A673 (cell line): Measurements from ENCODE around the gene MEGF10. TPM values are rescaled to one million over a fixed set of nuclear protein-coding genes. Genes with fewer than 3 reads are reported as not detected.

Experiments used
- BruUV-seq: library from RNA; stranded (reverse); fragments of 400-500 nt; replicated peaks from 2 replicates; lab custom pipeline; 2021; lab: Mats Ljungman, UMichigan
- CTCF ChIA-PET: fragments of 300-600 bp; sonication (Branson Sonifier 250); formaldehyde crosslinking; loops from one replicate; lab custom pipeline; 2022; ENCODE audit warnings: antibody characterized with exemption; lab: Charles Lee
- POLR2A ChIA-PET: fragments of 300-600 bp; sonication (Branson Sonifier 250); formaldehyde crosslinking; loops from one replicate; lab custom pipeline; 2022; ENCODE audit warnings: antibody characterized with exemption; ENCODE audit not compliant: low non-redundant PET; lab: Charles Lee
- DNase-seq: peaks from one replicate; pipeline ENCODE4 v3.0.0-alpha.2; 2015; ENCODE audit warnings: low spot score
- H3K27ac ChIP-seq: fragments of 200-600 bp; sonication (generic); 2 replicates; pipeline ENCODE4 v1.5.1; 2016; ENCODE audit warnings: mixed run types, low read depth, mild to moderate bottlenecking, mixed read lengths, antibody characterized with exemption, low read length; ENCODE audit not compliant: poor library complexity, severe bottlenecking
- H3K27me3 ChIP-seq: fragments of 200-600 bp; sonication (generic); replicated peaks from 2 replicates; pipeline ENCODE4 v1.6.1; 2017; ENCODE audit warnings: mixed run types, low read depth, mild to moderate bottlenecking, mixed read lengths, antibody characterized with exemption, low read length; ENCODE audit not compliant: insufficient read depth, poor library complexity
- H3K36me3 ChIP-seq: fragments of 200-600 bp; sonication (generic); 2 replicates; pipeline ENCODE4 v1.6.1; 2016; ENCODE audit warnings: mixed run types, mild to moderate bottlenecking, mixed read lengths, antibody characterized with exemption, low read length; ENCODE audit not compliant: insufficient read depth, poor library complexity, severe bottlenecking
- H3K4me1 ChIP-seq: fragments of 200-600 bp; sonication (generic); 2 replicates; pipeline ENCODE4 v1.6.1; 2017; ENCODE audit warnings: mixed run types, mild to moderate bottlenecking, mixed read lengths, antibody characterized with exemption, low read length; ENCODE audit not compliant: insufficient read depth, poor library complexity, severe bottlenecking
- H3K4me3 ChIP-seq: fragments of 200-600 bp; sonication (generic); 2 replicates; pipeline ENCODE4 v1.5.1; 2016; ENCODE audit warnings: low read depth, mixed run types, mild to moderate bottlenecking, mixed read lengths, low read length; ENCODE audit not compliant: poor library complexity, severe bottlenecking
- H3K9me3 ChIP-seq: fragments of 200-600 bp; sonication (generic); 2 replicates; pipeline ENCODE4 v1.6.1; 2016; ENCODE audit warnings: mixed run types, low read depth, mild to moderate bottlenecking, mixed read lengths, antibody characterized with exemption, low read length; ENCODE audit not compliant: poor library complexity, severe bottlenecking
- EZH2 ChIP-seq: fragments of 200-600 bp; sonication (generic); IDR thresholded peaks from 2 replicates; pipeline ENCODE4 v1.6.1; 2017; ENCODE audit warnings: borderline replicate concordance, low read depth, mild to moderate bottlenecking, mixed read lengths, antibody characterized with exemption, low read length; ENCODE audit not compliant: poor library complexity, severe bottlenecking
- intact Hi-C: fragments of 100-400 bp; cut with micrococcal nuclease; formaldehyde crosslinking; loops from one replicate; pipeline ENCODE4 v1.10.0; 2022; ENCODE audit not compliant: unreplicated experiment
- total RNA-seq: library from RNA; stranded (reverse); gene quantifications from 2 replicates; pipeline ENCODE4 v1.2.3, GENCODE V29; 2021
- TF ChIP-seq, protein P1 (sequence below): fragments of 300-800, 200-600 bp; sonication (generic); conservative IDR thresholded peaks from 2 replicates; pipeline ENCODE4 v1.5.1; 2017; ENCODE audit warnings: low read depth, mild to moderate bottlenecking, antibody characterized with exemption, low read length, moderate library complexity, mixed read lengths

Gene MEGF10
- total RNA-seq, 1 experiment from 2014 or later, result 0.71 TPM

DNA sequence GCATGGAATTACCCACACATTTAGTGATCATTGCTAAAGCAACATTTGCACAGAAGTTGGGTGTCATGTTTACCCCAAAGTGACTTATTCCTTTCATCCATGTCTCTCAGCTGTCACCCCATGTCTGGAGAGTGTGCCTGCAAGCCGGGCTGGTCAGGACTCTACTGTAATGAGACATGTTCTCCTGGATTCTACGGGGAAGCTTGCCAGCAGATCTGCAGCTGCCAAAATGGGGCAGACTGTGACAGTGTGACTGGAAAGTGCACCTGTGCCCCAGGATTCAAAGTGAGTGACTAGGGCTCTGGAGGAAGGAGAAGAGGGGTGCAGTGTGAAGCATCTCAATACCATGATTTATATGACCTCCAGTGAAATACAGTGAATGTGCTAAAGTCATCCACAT is 126.9 kb downstream of the MEGF10 start:
- no peak overlapping the region for H3K4me3 ChIP-seq
- H3K4me1 ChIP-seq, result no peaks in the 10 kb centered on the region
- no peak for TF ChIP-seq EZH2
- TF ChIP-seq, protein P1, sequence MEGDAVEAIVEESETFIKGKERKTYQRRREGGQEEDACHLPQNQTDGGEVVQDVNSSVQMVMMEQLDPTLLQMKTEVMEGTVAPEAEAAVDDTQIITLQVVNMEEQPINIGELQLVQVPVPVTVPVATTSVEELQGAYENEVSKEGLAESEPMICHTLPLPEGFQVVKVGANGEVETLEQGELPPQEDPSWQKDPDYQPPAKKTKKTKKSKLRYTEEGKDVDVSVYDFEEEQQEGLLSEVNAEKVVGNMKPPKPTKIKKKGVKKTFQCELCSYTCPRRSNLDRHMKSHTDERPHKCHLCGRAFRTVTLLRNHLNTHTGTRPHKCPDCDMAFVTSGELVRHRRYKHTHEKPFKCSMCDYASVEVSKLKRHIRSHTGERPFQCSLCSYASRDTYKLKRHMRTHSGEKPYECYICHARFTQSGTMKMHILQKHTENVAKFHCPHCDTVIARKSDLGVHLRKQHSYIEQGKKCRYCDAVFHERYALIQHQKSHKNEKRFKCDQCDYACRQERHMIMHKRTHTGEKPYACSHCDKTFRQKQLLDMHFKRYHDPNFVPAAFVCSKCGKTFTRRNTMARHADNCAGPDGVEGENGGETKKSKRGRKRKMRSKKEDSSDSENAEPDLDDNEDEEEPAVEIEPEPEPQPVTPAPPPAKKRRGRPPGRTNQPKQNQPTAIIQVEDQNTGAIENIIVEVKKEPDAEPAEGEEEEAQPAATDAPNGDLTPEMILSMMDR, result no peak
- no peaks in the 10 kb centered on the region for H3K9me3 ChIP-seq
- intact Hi-C loops, result no loop called here
- no peaks in the 10 kb centered on the region for H3K27me3 ChIP-seq
- H3K36me3 ChIP-seq, result no peaks in the 10 kb centered on the region
- ChIA-PET POLR2A (no interaction called here), CTCF (no interaction called here)
- DNase-seq, result no peak
- no peak overlapping the region for H3K27ac ChIP-seq
- BruUV-seq, result no TSS peak

DNA sequence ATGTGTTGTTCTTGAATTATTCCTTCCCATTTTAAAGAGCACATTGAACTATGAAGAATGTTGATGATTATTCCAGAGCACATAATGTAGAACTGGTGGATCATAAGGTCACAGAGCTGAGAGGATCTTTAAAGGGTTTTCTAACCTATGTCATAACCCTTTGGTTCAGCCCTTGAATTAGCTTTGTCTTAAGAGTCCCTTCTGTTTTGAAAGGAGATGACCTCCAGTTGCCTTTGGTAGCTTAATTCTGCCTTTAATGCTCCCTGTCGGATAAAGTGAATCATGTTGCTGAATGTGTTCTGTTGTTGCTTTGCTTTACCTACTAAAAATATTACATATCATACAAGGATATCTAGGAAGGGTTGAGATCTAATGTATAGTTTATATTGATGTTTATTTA is 127.8 kb downstream of the MEGF10 start:
- CTCF ChIA-PET, result no interaction called here
- intact Hi-C loops, result no loop called here
- no peak overlapping the region for H3K4me3 ChIP-seq
- TF ChIP-seq EZH2, result no peak
- TF ChIP-seq, protein P1, result no peak
- POLR2A ChIA-PET, result no interaction called here
- H3K4me1 ChIP-seq, result no peaks in the 10 kb centered on the region
- DNase-seq, result no peak
- BruUV-seq, result no TSS peak
- H3K27me3 ChIP-seq, result no peaks in the 10 kb centered on the region
- H3K9me3 ChIP-seq, result no peaks in the 10 kb centered on the region
- H3K27ac ChIP-seq, result no peak overlapping the region
- H3K36me3 ChIP-seq, result no peaks in the 10 kb centered on the region

DNA sequence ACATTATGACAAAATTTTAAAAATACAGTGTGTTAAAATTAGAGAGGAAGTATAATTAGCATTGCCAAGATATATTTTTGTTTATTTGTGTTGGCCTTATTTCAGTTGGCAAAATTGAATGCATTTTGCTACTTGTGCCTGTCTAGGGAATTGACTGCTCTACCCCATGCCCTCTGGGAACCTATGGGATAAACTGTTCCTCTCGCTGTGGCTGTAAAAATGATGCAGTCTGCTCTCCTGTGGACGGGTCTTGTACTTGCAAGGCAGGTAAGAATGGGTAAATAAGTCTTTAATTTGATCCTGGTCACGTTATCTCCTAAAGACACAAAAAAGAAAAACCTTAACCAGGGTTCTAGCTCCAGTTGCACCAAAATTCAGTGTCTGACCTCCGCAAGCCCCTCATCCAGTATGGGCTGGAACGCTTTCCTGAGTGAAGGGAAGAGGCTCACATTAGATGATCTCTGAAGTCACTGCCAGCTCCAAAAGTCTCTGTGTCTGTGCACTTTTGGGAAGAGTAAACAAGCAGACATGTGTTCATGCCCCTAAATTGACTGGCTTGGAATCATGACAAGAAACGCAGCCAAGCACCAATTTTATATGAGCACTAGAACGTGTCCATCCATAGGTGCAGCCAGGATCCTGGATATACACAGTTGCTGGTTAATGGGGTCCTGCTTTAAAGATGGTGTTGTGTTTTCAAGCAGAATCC is 128.5 kb downstream of the MEGF10 start:
- no peak for DNase-seq
- POLR2A ChIA-PET, result no interaction called here
- Histone ChIP-seq H3K27me3 (no peaks in the 10 kb centered on the region), H3K9me3 (no peaks in the 10 kb centered on the region), H3K36me3 (no peaks in the 10 kb centered on the region), H3K27ac (no peak overlapping the region), H3K4me3 (no peak overlapping the region), H3K4me1 (no peaks in the 10 kb centered on the region)
- CTCF ChIA-PET, result no interaction called here
- BruUV-seq, result no TSS peak
- TF ChIP-seq EZH2, result no peak
- TF ChIP-seq, protein P1, result no peak
- intact Hi-C loops, result no loop called here
